Measurements from ENCODE around the gene MYO7A. TPM values are rescaled to one million over a fixed set of nuclear protein-coding genes. Genes with fewer than 3 reads are reported as not detected.

The MYO7A gene
- 10 to 100 TPM; 11.7 to 26.4 (median 17.7) TPM for total RNA-seq

DNA sequence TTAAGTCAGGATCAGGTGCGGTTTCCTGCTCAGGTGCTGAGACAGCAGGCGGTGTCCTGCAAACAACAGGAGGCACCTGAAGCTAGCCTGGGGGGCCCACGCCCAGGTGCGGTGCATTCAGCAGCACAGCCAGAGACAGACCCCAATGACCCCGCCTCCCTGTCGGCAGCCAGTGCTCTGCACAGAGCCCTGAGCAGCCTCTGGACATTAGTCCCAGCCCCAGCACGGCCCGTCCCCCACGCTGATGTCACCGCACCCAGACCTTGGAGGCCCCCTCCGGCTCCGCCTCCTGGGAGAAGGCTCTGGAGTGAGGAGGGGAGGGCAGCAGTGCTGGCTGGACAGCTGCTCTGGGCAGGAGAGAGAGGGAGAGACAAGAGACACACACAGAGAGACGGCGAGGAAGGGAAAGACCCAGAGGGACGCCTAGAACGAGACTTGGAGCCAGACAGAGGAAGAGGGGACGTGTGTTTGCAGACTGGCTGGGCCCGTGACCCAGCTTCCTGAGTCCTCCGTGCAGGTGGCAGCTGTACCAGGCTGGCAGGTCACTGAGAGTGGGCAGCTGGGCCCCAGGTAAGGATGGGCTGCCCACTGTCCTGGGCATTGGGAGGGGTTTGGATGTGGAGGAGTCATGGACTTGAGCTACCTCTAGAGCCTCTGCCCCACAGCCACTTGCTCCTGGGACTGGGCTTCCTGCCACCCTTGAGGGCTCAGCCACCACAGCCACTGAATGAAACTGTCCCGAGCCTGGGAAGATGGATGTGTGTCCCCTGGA, at the start of gene MYO7A:
Gene MYO7A (plus strand): TSS at position 327 of the 772 bp plus-strand sequence. CDS start 2,389 bp downstream, outside the sequence.
- TF ChIP-seq, protein P1, sequence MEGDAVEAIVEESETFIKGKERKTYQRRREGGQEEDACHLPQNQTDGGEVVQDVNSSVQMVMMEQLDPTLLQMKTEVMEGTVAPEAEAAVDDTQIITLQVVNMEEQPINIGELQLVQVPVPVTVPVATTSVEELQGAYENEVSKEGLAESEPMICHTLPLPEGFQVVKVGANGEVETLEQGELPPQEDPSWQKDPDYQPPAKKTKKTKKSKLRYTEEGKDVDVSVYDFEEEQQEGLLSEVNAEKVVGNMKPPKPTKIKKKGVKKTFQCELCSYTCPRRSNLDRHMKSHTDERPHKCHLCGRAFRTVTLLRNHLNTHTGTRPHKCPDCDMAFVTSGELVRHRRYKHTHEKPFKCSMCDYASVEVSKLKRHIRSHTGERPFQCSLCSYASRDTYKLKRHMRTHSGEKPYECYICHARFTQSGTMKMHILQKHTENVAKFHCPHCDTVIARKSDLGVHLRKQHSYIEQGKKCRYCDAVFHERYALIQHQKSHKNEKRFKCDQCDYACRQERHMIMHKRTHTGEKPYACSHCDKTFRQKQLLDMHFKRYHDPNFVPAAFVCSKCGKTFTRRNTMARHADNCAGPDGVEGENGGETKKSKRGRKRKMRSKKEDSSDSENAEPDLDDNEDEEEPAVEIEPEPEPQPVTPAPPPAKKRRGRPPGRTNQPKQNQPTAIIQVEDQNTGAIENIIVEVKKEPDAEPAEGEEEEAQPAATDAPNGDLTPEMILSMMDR (IDR thresholded peaks at IDR 0.05; ENCODE audit: low read depth), result no peak

DNA sequence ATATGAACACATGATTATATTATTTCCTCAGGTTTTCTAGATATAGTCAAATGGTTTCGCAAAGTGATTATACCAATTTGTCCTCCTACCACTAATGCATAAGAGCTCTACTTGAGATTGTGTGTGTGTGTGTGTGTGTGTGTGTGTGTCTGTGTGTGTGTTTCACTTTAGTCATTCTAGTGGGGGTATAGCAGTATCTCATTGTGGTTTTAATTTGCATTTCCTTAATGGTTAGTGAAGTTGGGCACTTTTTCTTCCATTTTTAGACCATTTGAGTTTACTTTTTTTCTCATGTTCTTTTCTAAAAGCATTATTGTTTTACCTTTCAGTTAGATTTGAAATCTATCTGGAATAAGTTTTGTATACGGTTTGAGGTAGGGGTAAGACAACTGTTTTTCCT, 48.4 kb upstream of the MYO7A start:
- TF ChIP-seq, protein P1 (IDR thresholded peaks at IDR 0.05; ENCODE audit: low read depth), result no peak

DNA sequence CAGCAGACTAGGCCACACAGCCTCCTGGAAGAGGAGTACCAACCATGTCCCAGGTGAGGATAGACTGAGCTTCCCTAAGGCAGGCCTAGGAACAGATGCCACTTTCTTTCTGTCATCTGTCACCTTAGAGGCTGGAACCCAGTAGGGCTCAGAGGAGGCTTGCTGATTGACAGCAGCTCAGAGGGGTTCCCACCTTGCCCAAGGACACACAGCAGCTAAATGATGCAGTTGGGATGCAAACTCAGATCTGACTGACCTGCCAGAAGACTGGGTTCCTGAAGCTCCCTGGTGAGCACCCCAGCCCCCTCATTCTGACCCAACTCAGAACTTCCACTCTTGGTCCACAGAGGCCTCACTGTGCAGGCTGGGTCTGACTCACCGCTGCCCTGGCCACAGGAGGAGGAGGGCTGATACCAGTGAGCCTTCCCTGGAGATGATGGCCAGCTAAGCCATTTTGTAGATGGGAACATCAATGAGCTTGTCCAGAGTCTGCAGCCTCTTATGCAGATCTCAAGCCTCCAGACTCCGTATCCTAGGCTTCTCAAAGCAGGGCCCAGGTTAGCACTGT, 47.3 kb upstream of the MYO7A start:
- TF ChIP-seq, protein P1 (IDR thresholded peaks at IDR 0.05; ENCODE audit: low read depth), result no peak

DNA sequence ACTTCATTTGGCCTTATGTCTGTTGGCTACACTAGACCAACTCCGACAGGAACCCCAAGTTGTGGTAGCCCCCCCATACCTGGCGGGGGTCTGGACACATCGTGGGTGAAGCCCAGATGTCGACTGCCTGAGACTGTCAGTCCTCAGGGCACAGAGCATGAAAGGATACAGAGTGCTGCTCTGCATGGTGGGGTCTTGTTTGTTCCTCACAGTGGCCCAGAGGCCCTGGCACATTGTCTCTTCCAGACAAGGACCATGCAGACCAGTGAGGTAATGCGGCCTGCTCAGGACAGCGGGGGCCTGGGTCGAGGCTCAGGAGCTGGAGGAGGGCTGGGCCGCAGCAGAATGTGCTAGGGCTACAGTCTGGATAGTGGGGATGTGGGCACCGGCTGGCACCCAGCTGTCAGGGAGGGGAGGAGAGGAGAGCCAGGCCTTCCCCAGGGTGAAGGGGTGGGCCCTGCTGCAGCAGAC, 46.6 kb upstream of the MYO7A start:
- TF ChIP-seq, protein P1 (IDR thresholded peaks at IDR 0.05; ENCODE audit: low read depth), result no peak

DNA sequence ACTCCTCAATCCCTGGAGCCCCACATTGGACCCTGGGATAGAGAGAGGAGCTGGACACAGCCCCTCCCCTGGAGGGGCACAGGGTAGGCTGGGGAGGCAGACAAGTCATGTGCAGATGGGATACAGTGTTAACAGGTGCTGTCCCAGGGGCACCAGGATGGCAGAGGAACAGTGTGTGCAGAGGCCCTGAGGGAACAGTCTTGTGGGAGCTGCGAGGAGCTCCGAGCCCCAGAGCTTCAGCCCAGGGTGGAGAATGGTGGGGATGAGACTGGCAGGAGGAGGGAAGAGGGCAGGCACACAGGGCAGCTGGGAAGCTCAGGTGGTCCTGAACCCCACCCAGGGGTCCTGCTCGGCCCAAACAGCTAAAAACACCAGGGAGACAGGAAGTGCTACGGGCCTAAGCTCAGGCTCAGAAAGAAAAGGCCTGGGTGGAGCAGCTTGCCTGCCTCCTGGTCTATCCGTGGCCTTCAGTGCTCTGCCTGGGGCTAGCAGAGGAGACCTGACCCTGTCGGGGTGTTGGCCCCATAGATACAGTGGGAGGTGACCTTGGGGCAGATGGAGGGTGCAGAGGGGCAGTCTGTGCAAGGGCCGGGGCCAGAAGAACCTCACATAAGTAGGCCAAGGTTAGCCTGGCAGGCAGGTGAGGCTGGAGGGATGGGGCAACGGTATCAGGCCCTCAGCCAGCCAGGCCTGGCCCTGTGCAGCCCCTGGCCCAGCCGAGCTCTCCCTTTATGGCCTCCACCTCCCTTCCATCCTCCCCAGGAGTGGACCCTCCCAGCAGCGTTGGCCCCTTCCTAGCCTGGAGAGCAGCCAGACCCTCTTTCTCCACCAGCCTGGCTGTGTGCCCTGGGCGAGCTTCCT, 45.8 kb upstream of the MYO7A start:
- TF ChIP-seq, protein P1 (IDR thresholded peaks at IDR 0.05; ENCODE audit: low read depth), result no peak

DNA sequence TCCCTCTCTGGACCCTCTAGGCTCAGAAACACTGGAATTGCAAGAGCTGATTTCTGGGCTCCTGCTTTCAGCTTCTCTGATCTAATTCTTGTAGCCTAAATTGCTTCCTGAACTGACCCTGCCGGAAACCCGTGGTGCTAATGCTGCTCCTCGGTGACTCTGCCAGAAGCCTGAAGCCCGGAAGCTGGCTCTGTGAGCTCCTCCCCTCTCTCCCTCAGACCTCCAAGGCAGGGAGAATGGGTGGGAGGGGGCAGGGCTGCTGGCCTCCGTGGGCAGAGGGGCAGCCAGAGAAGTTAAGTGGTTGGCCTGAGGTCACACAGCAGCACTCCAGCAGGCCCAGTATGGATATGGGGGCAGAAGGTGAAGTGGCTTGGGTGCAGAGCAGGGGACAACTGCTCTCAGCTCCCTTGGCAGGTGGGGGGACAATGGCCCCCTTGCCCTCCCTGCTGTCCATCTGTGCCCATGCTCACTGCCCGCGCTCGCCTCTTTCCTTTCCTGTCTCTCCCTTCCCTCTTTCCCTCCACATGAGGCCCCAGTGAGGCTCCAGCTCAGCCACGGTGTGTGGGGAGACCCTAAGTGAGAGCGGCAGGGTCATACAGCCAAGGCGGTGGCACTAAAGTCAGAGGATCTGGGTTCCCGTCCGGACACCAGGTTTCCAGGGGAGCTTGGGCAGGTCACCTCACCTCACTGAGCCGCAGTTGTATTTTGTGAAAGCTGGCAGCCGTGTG, 45.0 kb upstream of the MYO7A start:
- TF ChIP-seq, protein P1 (IDR thresholded peaks at IDR 0.05; ENCODE audit: low read depth), result no peak

All from subcutaneous adipose tissue (tissue), 4 donors.